Breast epithelium (tissue), 3 donors: ENCODE results near the gene ANO7.

Experiments
- CTCF ChIP-seq, 3 donors: fragments of 450-650 bp; IDR thresholded peaks; one replicate each; pipeline ENCODE4 v1.5.1; 2016 to 2017; ENCODE audit warnings: antibody characterized with exemption in 3 of 3, mild to moderate bottlenecking in 3 of 3, moderate library complexity in 3 of 3
- POLR2A ChIP-seq: fragments of 450-650 bp; IDR thresholded peaks from one replicate; pipeline ENCODE4 v1.6.1; 2016; ENCODE audit warnings: antibody characterized with exemption, mild to moderate bottlenecking, moderate library complexity
- POLR2AphosphoS5 ChIP-seq, 3 donors: sonication (generic); formaldehyde crosslinking; IDR thresholded peaks; one replicate each; pipeline ENCODE4 v1.6.1; 2017; ENCODE audit warnings: antibody characterized with exemption in 3 of 3

- TF ChIP-seq CTCF (IDR thresholded peaks at IDR 0.05): no peak
- no peak for TF ChIP-seq POLR2AphosphoS5 (IDR thresholded peaks at IDR 0.05)
- TF ChIP-seq POLR2A: no peak
Measured at GRCh38 chr2:241140445-241140840, 48.0 kb upstream of the ANO7 start.
